Activated CD4-positive, CD25-positive, alpha-beta regulatory T cell treated with anti-CD3 and anti-CD28 coated beads, Interleukin-2, amount 50 U/mL, for 72 hours (primary cell): Measurements from ENCODE around the gene ASRGL1.
"Not testable (repeated sequence)": the region's sequence is repeated elsewhere in the genome, so short reads cannot be mapped to it uniquely, and the experiment has no call there.

Source experiments
- DNase-seq: peaks from one replicate; pipeline ENCODE4 v3.0.0; 2021

Gene ASRGL1

DNA sequence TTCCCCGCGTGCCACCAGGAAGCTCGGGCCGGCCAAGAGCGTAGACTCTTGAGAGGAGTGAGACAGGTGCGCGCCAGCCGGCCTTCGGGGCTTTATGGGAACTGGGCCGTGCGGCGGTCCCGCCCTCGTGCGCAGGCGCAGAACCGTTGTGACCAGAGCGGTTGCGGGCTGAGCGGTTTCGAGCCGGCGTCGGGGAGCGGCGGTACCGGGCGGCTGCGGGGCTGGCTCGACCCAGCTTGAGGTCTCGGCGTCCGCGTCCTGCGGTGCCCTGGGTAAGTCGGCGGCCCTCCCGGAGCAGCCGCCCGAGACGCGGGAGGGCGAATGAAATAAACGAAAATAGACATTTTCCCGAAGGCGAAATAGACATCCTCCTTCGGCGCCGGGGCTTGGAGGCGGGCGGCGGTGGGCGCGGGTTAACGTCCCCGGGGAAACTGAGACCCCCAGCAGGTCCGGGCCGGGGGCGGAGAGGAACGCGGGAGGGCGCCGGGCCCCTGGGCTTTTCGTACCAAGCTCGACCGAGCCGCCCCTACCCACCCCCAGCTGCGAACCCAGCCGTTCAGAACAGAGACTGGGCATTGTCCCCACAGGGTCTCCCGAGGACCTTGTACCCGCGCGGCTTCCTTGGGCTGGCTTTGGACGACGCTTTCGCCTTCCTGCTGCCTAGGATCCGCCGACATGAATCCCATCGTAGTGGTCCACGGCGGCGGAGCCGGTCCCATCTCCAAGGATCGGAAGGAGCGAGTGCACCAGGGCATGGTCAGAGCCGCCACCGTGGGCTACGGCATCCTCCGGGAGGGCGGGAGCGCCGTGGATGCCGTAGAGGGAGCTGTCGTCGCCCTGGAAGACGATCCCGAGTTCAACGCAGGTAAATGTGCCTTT is at the start of gene ASRGL1:
Gene ASRGL1, plus strand, starts transcription at position 146 of the 879 bp plus-strand sequence. Its CDS starts 530 bp downstream, at position 676.
- DNase-seq = peak; percentile 85

- DNase-seq = no peak
Observed at GRCh38 chr11:62295504-62295903, 41.7 kb upstream of the ASRGL1 start.

- DNase-seq = no peak
Observed at GRCh38 chr11:62298975-62299374, 38.3 kb upstream of the ASRGL1 start, which contains the start of gene SCGB1D4. SCGB1D4 (minus strand) TSS chr11:62299075; CDS start chr11:62299010, 65 bp downstream.

- DNase-seq = no peak
Observed at GRCh38 chr11:62306227-62306626, 31.0 kb upstream of the ASRGL1 start.

GRCh38 chr11:62307950-62308349 is 29.3 kb upstream of the ASRGL1 start:
- DNase-seq = no peak

GRCh38 chr11:62309991-62310390 is 27.3 kb upstream of the ASRGL1 start:
- DNase-seq = no peak

GRCh38 chr11:62315431-62315830 is 21.8 kb upstream of the ASRGL1 start:
- no peak for DNase-seq

DNA sequence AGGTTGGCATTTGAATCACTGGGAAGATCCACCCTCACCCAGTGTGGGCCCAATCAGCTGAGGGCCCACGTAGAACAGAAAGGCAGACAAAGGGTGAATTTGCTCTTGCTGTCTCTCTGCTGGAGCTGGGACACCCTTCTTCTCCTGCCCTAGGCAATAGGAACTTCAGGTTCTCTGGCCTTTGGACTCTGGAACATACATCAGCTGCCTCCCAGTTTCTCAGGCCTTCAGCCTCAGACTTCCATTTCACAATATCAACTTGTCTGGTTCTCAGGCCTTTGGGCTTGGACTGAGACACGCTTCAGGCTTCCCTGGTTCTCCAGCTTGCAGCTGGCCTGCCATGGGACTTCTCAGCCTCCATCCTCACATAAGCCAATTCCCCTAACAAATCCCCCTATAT is 14.7 kb upstream of the ASRGL1 start:
- DNase-seq = no peak

DNA sequence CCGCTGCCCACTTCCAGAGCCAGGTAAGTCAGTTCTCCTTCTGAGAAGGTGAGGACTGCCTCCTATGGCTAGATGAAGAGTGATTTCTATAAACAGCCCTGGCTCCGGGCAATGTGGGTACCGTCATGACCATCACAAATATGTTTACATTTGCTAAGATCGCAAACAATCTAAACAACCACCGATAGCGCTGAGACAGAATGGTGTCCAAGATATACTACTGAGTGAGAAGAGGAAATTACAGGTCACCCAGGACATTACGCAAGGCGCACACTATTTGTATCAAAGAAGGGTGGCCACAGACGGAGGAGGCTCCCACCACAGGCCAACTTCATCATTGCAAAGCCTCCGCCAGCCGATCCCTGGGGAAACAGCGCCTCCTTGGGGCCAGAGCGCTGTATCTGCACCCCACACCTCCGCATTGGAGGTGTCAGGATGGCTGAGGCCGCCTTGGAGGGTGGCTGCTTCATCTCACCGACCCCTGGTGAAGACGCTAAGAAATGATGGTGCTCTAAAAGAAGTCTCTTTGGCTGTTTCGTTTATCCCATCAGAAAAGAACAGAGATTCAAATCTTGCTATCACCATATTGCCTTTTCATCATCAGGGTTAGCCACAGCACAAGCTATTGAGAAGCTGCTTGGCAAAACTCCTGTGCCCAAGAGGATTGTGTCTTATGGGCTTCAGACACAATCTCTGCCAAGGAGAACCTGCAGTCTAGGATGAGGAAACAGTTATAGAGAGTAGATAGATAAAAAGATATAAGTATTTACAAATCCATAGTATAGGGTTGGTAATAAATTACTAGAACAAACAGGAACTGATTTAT is 12.3 kb upstream of the ASRGL1 start:
- DNase-seq = peak; percentile 62

- not testable (repeated sequence) for DNase-seq
Observed at GRCh38 chr11:62325781-62326180, 11.5 kb upstream of the ASRGL1 start.

- not testable (repeated sequence) for DNase-seq
Observed at GRCh38 chr11:62326719-62327118, 10.5 kb upstream of the ASRGL1 start.

GRCh38 chr11:62327541-62327940 is 9.7 kb upstream of the ASRGL1 start:
- not testable (repeated sequence) for DNase-seq

DNA sequence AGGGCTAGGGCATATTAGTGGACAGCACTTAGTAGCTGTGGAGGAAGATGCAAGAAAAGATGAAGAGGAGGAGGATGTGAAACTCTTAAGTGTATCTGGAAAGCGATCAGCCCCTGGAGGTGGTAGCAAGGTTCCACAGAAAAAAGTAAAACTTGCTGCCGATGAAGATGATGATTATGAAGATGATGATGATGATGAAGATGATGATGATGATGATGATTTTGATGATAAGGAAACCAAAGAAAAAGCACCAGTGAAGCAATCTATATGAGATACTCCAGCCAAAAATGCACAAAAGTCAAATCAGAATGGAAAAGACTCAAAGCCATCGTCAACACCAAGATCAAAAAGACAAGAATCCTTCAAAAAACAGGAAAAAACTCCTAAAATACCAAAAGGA is 6.0 kb upstream of the ASRGL1 start:
- not testable (repeated sequence) for DNase-seq

- no peak for DNase-seq
Observed at GRCh38 chr11:62333768-62334167, 3.5 kb upstream of the ASRGL1 start.

GRCh38 chr11:62336949-62337302 is 322 bp upstream of the ASRGL1 start:
- not testable (repeated sequence) for DNase-seq

DNA sequence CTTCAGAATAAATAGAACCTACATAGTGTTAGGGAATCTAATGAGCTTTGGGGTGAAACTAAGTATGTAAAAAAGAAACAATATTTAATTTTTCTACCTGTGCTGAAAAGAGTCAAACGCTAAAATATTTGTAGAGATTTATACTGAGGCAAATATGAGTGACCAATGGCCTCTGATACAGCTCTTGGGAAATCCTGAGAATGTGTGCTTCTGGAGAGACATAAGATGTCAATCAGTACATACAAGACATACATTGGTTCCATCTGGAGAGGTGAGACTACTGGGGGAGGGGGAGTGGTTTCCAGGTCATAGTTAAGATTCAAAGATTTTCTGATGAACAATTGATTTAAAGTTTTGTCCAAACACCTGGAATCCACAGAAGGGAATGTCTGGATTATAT is 970 bp downstream of the ASRGL1 start:
- DNase-seq = no peak

- no peak for DNase-seq
Observed at GRCh38 chr11:62340269-62340901, 3.1 kb downstream of the ASRGL1 start.

GRCh38 chr11:62341588-62341987 is 4.3 kb downstream of the ASRGL1 start:
- DNase-seq = no peak

- not testable (repeated sequence) for DNase-seq
Observed at GRCh38 chr11:62343646-62344190, 6.5 kb downstream of the ASRGL1 start.

DNA sequence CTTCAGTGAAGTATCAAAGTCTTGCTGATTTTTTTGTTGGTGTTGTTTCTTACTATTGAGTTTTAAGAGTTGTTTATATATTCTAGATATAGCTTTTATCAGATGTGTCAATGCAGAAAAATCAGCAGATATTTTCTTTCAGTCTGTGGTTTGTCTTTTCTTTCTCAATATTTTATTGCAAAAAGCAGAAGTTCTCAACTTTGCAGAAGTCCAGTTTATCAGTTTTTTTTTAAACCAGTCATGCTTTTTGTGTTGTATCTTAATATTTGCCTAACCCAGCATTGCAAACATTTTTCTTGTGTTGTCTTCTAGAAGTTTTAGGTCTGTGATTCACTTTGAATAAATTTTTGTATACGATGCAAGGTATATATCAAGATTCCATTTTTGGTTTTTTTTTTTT is 7.0 kb downstream of the ASRGL1 start:
- DNase-seq = no peak

DNA sequence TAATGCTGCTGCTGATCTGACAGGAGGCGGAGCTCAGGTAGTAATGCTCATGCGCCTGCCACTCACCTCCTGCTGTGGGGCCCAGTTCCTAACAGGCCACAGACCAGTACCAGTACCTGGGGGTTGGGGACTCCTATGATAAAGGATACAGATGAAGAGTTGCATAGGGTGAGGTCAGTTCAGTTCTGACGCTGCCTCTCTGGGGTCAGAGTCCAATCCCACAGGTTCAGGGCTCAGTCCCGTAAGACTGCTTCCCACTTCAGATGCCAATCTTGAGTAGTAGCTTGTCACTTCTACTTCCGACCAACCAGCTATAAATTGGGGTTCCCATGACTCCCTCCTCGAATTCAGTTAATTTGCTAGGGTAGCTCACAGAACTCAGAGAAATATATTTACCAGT is 8.6 kb downstream of the ASRGL1 start:
- no peak for DNase-seq

GRCh38 chr11:62352355-62353336 is 15.4 kb downstream of the ASRGL1 start:
- no peak for DNase-seq
